Epithelial cell of esophagus (primary cell): ENCODE results near the gene GABRG3.

Source experiments
- DNase-seq: peaks from one replicate; pipeline ENCODE4 v3.0.0; 2010; ENCODE audit warnings: low read depth
- H3K4me3 ChIP-seq: 2 replicates; pipeline ENCODE4 v1.5.1; 2011; ENCODE audit warnings: mild to moderate bottlenecking, low read length, control low read depth
- TF ChIP-seq, protein P1 (sequence below): IDR thresholded peaks from 2 replicates; pipeline ENCODE4 v1.5.1; 2011; ENCODE audit warnings: low read depth, mild to moderate bottlenecking, low read length, control low read depth, inconsistent platforms; ENCODE audit not compliant: insufficient read depth; ENCODE audit errors: missing control alignments

The GABRG3 gene

DNA sequence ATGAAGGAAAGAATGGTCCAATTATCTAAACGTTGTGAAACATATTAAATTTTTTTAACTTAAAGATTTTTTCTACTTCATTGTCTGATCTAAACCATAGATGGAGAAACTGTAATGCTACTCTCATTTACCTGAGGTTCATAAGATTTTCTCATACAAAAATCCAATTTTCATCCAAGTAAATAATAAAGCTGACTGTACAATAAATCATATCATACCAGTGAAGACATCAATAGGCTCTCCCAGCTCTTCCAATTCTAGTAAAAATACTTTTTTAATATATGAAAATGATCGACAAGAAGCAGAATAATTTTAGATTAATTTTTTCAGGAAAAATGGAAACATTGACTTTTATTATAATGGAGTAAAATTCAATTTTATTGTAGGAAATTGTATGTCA is 260.8 kb downstream of the GABRG3 start:
- H3K4me3 ChIP-seq, result no peak overlapping the region
- TF ChIP-seq, protein P1, sequence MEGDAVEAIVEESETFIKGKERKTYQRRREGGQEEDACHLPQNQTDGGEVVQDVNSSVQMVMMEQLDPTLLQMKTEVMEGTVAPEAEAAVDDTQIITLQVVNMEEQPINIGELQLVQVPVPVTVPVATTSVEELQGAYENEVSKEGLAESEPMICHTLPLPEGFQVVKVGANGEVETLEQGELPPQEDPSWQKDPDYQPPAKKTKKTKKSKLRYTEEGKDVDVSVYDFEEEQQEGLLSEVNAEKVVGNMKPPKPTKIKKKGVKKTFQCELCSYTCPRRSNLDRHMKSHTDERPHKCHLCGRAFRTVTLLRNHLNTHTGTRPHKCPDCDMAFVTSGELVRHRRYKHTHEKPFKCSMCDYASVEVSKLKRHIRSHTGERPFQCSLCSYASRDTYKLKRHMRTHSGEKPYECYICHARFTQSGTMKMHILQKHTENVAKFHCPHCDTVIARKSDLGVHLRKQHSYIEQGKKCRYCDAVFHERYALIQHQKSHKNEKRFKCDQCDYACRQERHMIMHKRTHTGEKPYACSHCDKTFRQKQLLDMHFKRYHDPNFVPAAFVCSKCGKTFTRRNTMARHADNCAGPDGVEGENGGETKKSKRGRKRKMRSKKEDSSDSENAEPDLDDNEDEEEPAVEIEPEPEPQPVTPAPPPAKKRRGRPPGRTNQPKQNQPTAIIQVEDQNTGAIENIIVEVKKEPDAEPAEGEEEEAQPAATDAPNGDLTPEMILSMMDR, result no peak
- no peak for DNase-seq

DNA sequence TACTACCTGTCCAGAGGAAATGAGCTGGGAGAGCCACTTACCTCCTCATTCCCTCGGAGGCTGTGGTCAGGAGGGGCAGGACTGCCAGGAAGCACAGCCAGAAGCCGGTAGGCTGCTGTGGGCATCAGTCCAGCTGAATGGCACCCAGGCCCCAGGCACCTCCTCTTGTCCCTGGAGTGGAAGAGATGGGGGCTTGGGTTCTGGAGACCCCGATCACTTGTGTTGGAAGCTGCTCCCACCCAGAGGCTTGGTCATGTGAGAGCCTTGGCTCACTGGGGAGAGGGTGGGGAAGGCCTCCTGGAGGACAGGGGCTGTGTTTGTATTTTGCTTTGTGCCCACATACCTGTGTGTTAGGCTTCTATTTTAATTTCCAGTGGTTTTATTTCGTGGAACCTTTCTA is 261.9 kb downstream of the GABRG3 start:
- TF ChIP-seq, protein P1, result no peak
- DNase-seq, result no peak
- no peak overlapping the region for H3K4me3 ChIP-seq

- no peak overlapping the region for H3K4me3 ChIP-seq
- DNase-seq, result no peak
- TF ChIP-seq, protein P1, result no peak
Observed at GRCh38 chr15:27234593-27234992, 263.6 kb downstream of the GABRG3 start.

- TF ChIP-seq, protein P1, result no peak
- no peak overlapping the region for H3K4me3 ChIP-seq
- DNase-seq, result no peak
Observed at GRCh38 chr15:27235161-27235560, 264.2 kb downstream of the GABRG3 start.

DNA sequence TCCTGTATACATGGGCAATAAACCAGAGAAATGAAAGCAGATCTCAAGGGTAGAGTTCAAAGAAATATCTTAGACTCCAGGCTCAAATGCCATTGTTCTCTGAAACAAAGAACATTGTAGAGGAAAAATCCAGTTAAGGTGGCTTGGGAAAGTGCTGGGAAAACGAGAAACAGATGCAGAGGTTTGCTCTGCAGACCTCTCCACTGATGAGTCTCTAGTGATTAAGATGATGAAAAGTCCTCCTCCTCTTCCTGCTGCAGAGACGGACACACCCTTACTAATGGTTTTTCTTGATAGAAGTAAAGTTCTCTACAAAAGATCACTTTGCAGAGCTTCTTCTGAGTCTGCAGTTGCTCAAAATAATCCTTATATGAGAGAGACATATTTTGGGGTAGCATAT is 264.7 kb downstream of the GABRG3 start:
- no peak overlapping the region for H3K4me3 ChIP-seq
- no peak for DNase-seq
- TF ChIP-seq, protein P1, result no peak

- no peak for DNase-seq
- TF ChIP-seq, protein P1, result no peak
- H3K4me3 ChIP-seq, result no peak overlapping the region
Observed at GRCh38 chr15:27237319-27237939, 266.4 kb downstream of the GABRG3 start.

- no peak overlapping the region for H3K4me3 ChIP-seq
- DNase-seq, result no peak
- TF ChIP-seq, protein P1, result no peak
Observed at GRCh38 chr15:27238209-27238608, 267.2 kb downstream of the GABRG3 start.
